GM21737 (cell line): ENCODE data around the gene HDAC9.
"Not testable (repeated sequence)": the region's sequence is repeated elsewhere in the genome, so short reads cannot be mapped to it uniquely, and the experiment has no call there.

Source experiments
- ATAC-seq: cut with Tn5 transposase; IDR thresholded peaks from one replicate; pipeline ENCODE4 v1.9.1; 2021; ENCODE audit warnings: mild to moderate bottlenecking, moderate library complexity; ENCODE audit not compliant: unreplicated experiment

HDAC9 gene

GRCh38 chr7:18702071-18702829, 206.7 kb downstream of the HDAC9 start:
- no peak for ATAC-seq

- ATAC-seq = no peak
These were observed 208.1 kb downstream of the HDAC9 start for GRCh38 chr7:18703685-18704084.

GRCh38 chr7:18706670-18707069, 211.1 kb downstream of the HDAC9 start:
- ATAC-seq = no peak

DNA sequence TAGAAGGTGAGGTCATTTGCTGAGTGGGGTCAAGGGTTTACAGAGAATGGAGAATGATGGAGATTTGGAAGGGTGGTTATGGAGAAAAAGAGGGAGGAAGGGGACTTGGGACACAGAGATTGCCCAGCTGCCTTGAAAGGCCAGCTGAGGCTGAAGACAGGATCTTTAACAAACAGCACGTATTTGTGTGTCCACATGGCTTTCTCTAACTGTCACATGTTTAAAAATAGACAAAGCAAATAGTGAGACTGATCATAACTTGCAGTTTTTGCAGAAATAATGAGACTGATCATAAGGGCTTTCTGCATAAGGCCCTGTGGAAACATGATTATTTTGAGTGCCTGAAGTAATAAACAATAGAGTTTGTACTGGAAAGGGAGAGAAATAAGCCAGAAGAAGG, 212.7 kb downstream of the HDAC9 start:
- no peak for ATAC-seq

GRCh38 chr7:18715988-18716387, 220.4 kb downstream of the HDAC9 start:
- no peak for ATAC-seq

- ATAC-seq = no peak
These were observed 225.9 kb downstream of the HDAC9 start for GRCh38 chr7:18721429-18721828.

DNA sequence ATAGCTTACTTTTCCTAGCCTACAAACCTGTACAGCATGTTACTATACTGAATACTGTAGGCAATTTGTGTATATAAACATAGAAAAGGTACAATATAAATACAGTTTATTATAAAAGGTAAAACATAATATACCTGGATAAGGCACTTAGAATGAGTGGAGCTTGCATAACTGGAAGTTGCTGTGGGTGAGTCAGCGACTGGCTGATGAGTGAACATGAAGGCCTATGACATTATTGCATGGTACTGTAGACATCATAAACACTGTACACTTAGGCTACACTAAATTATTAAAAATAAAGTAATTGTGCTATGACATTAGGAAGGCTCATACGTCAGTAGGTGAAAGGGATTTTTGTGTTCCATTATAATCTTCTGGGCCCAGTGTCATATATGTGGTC, 228.8 kb downstream of the HDAC9 start:
- ATAC-seq = no peak

GRCh38 chr7:18727115-18727870, 231.7 kb downstream of the HDAC9 start:
- ATAC-seq = no peak

DNA sequence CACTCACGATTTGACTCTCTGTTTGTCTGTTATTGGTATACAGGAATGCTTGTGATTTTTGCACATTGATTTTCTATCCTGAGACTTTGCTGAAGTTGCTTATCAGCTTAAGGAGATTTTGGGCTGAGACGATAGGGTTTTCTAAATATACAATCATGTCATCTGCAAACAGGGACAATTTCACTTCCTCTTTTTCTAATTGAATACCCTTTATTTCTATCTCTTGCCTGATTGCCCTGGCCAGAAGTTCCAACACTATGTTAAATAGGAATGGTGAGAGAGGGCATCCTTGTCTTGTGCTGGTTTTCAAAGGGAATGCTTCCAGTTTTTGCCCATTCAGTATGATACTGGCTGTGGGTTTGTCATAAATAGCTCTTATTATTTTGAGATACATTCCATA, 240.5 kb downstream of the HDAC9 start:
- not testable (repeated sequence) for ATAC-seq

- ATAC-seq = no peak
These were observed 245.0 kb downstream of the HDAC9 start for GRCh38 chr7:18740579-18740988.

GRCh38 chr7:18753972-18754610, 258.5 kb downstream of the HDAC9 start:
- no peak for ATAC-seq

DNA sequence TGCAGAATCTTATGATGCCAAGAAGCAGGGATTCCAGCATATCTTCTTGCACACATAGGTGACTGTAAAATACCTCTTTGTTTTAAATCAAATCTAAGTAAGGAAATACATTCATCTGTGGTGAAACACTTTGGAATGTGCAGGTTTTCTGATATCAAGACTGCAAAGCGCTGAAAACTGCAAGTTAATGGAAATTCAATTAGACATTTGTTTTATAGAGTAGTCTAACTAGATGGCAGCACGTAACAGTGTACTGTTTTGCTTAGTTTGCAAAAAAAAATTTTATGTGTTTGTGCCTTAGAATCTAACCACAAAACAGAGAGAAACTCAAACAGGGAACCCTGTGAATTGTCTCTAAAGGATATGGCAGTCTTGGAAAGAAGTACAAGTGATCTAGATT, 259.2 kb downstream of the HDAC9 start:
- no peak for ATAC-seq

- ATAC-seq = no peak
These were observed 260.2 kb downstream of the HDAC9 start for GRCh38 chr7:18755793-18756192.

DNA sequence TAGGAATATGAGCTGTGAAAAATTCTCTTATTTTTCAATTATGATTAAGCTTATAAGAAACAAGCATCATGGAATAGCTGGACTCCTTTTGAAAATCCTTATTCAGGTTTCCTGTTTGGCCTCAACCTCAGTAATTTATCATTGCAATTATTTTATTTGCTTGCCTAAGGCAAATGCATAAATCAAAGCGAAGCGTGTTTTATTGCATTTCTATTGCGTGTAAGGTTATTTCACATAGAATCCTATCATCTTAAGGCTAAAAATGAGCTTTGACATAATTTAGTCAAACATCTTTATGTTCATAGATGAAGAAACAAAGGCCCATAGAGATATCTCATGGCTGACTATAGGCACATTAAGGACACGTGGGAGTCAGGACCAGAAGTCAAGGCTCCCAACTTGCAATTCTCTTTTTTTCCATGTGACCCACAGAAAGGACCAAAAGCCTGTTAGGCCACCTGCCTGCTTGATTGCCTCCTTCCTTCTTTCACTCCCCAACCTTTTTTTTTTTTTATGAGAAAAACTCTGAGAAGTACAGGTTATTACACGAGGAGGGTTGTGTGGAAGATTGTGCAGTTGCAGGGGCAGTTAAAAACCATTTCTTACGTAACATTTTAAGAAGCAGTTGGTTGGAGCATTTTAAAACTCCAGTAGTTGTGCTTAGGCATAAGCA, 261.0 kb downstream of the HDAC9 start:
- no peak for ATAC-seq

GRCh38 chr7:18760046-18760445, 264.5 kb downstream of the HDAC9 start:
- no peak for ATAC-seq

- ATAC-seq = no peak
These were observed 265.3 kb downstream of the HDAC9 start for GRCh38 chr7:18760631-18761445.

DNA sequence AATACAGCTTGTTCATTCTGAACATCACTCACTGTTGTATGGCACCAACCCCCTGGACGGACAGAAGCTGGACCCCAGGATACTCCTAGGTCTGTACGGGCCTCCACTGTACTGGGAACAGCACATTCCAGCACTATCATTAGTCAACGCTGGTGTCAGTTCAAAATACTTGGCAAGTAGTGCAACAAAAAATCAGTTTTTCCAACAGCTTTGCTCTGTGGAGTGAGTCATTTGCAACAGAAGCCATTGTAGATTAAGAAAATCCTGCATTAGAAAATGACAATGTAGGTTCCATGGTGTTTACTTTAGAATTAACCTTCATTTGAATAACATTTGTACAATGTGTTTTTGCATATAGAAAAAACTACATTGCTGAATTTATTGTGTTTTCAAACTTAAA, 266.6 kb downstream of the HDAC9 start:
- ATAC-seq = no peak

- no peak for ATAC-seq
These were observed 272.7 kb downstream of the HDAC9 start for GRCh38 chr7:18768256-18768655.

DNA sequence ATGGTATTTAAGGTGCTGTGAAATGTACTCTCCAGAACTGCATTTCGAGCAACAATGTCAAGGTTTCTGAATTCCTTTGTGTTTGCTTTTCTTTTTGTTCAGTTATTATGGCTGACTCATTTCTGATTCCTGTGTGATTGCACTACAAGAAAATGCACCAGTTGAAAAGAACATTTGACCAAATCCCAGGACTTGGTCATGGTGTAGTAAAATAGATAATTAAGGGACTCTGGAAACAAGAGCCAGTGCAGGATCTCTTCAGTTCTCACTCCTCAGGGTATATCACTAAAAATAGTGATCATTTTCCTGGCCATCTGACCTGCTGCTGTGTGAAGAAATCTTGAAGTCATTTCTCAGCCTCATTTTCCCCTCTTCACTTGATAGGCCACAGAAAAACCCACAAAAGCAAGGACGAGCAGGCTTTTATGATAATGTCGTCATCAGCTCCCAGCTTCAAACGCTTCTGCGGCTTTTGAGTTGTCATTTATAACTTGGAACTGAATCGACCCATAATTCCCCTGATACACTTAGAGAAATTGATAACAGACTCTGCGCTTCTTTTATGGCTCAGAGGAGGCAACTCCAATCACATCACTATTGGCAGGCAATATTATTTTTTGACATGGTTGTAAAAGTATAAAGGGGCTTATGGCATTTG, 274.7 kb downstream of the HDAC9 start:
- no peak for ATAC-seq

DNA sequence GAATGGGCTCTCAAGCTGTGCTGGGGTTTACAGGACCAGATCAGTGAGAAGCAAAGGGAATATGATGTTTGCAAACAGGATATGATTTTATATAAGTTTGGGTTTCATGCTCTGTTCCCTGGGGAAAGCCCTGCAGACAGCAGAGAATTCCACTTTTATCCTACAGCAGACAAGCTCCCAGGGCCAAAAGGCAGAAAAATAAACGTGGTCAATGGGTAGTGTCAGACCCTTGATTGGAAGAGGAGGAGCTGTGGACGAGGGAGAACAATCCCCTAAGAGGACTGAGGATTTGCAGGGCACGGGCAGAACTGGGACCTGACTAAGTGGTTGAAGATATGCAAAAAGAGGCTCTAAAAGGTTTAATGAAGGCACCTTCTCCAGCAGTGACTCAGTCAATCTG, 275.3 kb downstream of the HDAC9 start:
- no peak for ATAC-seq
